ENCODE measurements around the gene BSN.
A peak's percentile ranks its signal among the peaks of the same experiment; 100 is the strongest.
"Not testable (repeated sequence)": the region's sequence is repeated elsewhere in the genome, so short reads cannot be mapped to it uniquely, and the experiment has no call there.

The BSN gene

DNA sequence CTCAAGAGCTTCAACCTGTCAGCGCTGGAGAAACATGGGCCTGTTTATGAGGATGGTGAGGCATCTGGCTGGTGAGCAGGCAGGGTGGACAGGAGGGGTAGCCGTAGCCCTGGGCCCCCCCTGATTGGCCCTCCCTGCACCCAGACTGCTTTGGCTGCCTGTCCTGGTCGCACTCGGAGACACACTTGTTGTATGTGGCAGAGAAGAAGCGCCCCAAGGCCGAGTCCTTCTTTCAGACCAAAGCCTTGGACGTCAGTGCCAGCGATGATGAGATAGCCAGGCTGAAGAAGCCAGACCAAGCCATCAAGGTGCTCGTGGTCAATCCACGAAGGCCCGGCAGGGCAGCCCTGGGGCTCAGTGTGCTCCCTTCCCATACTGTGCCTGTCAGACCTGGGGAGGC lies 121.6 kb downstream of the BSN start:
- no peak for DNase-seq (ENCODE audit: low read depth)

DNA sequence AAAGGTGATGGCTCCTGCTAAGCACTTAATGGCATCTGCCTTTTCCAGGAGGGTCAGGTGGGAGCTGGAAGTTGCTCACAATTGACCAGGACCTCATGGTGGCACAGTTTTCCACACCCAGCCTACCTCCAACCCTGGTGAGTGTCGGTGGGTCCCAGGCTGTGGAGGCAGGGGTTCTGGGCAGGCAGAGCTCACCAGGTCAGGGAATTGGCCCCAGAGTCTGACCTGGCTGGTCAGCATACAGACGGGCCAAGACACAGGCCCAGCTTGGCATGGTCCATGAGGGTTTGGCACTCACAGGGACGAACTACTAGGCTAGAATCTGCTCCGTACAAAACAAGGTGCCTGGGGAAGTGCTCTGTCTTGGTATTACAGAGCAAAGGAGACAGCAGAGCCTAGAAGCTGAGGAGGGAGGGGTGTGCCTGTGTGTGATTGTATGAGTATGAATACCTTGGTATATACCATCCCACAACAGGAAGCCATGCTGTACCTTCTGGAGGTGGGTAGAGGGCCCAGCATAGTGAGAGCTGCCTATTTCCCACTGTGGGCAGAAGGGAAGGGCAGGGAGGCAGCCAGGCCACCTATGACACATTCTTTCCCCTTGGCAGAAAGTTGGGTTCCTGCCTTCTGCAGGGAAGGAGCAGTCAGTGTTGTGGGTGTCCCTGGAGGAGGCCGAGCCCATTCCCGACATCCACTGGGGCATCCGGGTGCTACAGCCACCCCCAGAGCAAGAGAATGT lies 126.4 kb downstream of the BSN start:
- DNase-seq (ENCODE audit: low read depth): no peak

DNA sequence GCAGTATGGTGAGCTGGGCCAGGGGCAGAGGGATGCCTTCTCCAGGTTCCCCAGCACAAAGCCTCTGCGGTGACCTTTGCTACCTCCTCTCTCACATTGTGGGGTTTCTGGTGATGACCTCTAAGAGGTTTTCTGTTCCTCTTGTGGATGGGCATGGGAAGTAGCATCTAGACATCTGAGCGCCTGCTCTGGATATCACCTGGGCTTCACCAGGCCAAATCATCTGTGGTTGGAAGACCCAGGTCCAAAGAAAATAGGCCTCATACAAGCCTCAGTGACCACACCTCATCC lies 126.9 kb downstream of the BSN start:
- DNase-seq (ENCODE audit: low read depth): no peak

DNA sequence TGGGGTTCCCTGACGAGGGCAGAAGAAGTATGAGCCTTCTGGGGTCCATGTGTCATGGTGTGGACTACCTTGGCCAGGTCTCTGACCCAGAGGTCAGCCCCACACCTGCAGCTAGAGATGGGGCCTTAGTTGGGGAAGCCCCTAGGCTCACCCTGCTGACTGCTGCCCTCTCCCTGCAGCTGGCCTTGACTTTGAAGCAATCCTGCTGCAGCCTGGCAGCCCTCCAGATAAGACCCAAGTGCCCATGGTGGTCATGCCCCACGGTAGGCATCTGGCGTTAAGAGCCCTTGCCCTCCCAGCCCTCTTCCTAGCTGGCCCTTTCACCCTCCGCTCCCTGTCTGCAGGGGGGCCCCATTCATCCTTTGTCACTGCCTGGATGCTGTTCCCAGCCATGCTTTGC lies 127.3 kb downstream of the BSN start:
- DNase-seq (ENCODE audit: low read depth): no peak

DNA sequence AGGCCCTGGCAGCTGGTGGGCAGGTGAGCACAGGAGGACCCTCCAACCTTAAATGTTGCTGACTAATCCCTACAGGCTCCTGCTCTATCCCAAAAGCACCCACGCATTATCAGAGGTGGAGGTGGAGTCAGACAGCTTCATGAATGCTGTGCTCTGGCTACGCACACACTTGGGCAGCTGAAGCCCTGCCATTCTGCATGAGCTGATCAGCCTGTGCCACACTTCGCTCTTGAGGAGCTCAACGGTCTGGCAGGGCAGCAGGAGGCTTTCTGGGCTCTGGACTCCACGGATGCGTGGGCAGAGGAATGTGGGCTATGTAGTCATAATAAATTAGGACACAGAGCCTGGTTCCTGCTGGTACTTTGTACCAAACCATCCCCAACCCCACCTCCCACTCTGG lies 128.9 kb downstream of the BSN start:
- no peak for DNase-seq (ENCODE audit: low read depth)

DNA sequence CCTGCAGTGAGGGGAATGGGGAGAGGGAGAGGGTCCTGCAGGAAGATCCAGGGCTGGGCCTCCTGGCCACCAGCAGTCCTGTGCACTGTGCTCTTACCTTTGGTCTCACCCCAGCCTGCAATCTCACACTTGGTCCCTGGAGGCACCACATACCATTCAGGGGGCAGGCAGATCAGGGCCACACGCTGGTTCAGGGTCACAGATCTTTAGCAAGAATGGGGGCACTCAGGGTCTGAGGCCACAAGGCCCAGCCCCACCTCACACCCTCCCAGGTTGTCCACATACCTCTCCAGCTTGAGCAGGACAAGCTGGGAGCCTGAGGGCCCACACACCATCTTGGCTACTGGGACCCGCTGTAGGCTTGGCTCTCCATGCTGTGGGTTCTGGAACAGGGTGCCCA lies 130.2 kb downstream of the BSN start:
- DNase-seq (ENCODE audit: low read depth): not testable (repeated sequence)

DNA sequence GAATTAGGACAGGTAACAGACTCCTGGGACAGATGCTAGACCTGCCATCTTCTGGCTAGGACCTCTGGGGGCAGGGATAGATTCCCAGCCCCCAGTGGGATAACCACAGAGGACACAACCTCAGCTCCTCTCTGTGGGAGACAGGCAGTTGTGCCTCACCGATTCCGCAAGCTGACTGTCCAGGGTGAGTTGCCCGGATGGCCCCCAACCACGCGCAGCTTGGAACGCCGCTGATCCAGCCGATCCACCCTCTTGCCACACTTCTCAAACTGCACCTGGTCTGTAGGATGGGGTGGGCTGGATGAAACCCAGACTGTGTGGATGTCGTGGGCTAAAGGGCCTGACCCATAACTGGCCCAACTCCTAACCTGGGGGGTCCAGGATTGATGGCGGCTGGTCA lies 130.8 kb downstream of the BSN start:
- not testable (repeated sequence) for DNase-seq (ENCODE audit: low read depth)

DNA sequence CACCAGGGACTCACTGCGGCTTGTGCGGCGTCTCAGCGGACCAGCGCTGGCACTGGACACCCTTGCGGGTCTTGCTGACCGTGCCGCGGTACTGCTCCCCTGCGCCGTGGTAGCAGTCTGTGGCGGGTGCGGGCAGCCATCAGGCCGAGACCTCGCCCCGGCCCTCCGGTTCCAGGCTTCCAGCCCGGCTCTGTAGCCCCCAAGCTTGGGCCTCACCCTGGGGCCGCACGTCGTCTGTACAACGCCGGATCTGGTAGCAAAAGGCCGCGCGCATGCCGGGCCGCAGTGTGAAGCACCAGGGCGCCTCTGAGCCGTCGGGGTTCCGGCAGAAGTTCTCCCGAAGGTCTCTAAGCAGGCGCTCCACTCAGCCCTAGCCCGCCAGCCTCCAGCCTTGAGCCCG lies 131.6 kb downstream of the BSN start:
- not testable (repeated sequence) for DNase-seq (ENCODE audit: low read depth)

DNA sequence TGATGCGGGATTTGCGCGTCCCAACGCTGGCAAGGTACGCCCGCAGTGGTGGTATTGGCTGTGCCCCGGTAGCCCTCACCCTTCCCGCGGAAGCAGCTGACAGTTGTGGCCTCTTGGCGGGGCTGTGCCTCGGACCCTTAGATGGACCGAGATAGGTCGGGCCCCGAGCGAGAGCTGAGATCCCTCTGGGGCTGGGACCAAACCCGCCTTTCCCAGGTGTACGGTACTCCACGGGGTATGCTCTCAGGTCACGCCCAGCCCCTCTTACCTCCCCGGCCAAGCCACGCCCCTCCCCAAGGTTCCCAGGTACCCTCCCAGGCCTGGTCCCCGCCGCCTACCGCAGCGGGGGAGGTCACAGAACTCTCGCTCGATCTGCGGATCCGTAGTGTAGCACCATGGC lies 132.1 kb downstream of the BSN start:
- not testable (repeated sequence) for DNase-seq (ENCODE audit: low read depth)

DNA sequence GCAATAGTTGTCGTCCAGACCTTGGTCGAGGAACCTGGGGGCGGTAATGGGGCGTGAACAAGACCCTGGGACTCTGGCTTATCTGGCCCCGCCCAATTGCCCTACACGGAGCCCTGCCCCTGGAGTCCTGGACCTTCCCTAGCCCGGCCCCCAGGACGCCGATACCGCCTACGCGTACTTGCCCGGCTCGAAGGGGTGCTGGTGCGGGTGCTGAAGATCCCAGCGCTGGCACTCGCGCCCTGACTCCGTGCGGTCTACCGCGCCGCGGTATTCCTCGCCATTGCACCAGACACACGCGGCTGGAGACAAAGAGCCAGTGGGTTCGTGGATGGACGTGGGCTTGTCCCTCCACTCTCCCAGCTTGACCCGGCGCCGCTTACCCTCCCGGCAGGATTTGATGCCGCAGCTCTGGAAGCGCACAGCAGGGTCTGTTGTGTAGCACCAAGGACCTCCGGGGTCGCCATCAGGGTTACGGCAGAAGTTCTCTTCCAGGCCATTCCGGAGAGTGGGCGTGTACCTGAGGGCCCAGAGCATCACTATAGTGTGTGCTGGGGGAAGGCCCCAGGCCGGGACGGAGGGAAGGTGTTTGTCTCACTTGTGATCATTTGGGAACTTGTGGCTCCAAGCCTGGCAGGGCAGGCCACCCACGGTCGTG lies 132.6 kb downstream of the BSN start:
- DNase-seq (ENCODE audit: low read depth): peak; percentile 42

DNA sequence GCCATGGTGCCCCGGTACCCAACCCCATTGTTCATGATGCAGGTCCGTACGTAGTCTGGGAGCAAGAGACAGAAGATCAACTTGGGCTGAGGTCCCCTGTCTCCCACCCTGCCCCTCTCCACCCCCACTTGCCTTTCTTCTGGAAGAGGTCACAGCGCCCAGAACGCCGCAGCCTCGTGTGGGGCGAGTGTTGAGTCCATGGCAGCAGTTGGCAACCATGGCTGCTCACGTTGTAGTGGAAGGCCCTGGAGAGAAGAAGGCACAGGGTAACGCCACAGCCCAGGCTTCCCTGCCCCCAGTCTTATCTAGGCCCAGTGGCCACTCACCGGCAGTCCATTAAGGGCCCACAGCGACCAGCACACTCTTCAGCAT lies 133.1 kb downstream of the BSN start:
- not testable (repeated sequence) for DNase-seq (ENCODE audit: low read depth)

DNA sequence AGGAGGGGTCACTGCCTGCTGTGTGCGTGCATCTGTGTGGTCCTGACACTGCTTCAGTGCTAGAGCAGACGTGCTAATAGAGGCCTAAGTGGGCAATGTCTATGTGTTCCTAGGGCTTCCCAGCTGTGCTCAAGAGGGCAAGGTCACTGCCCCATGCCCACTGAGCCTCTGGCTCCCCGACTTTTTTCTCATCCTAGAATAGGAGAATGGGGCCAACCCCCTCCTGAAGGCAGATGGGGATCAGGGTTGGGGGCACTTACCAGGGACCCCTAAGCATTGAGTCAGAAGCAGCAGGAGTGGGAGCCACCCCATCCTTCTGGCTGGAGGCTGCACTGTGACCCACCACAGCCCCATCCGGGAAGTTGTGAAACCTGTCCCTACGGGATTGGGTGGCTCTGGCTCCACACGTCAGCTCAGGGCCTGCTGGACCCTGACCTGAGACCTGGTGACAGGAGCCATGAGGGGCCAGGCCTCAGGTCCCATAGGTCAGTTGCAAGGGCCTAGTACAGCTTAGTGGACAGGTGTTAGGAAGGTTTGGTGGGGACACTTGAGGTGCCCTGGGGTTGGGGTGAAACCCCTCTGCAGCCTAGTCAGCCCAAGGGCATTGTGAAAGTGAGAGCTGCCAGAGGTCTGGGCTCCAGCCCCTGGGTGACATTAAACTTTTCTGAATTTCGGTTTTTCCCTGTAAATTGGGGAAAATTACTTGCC lies 134.2 kb downstream of the BSN start:
- not testable (repeated sequence) for DNase-seq (ENCODE audit: low read depth)

DNA sequence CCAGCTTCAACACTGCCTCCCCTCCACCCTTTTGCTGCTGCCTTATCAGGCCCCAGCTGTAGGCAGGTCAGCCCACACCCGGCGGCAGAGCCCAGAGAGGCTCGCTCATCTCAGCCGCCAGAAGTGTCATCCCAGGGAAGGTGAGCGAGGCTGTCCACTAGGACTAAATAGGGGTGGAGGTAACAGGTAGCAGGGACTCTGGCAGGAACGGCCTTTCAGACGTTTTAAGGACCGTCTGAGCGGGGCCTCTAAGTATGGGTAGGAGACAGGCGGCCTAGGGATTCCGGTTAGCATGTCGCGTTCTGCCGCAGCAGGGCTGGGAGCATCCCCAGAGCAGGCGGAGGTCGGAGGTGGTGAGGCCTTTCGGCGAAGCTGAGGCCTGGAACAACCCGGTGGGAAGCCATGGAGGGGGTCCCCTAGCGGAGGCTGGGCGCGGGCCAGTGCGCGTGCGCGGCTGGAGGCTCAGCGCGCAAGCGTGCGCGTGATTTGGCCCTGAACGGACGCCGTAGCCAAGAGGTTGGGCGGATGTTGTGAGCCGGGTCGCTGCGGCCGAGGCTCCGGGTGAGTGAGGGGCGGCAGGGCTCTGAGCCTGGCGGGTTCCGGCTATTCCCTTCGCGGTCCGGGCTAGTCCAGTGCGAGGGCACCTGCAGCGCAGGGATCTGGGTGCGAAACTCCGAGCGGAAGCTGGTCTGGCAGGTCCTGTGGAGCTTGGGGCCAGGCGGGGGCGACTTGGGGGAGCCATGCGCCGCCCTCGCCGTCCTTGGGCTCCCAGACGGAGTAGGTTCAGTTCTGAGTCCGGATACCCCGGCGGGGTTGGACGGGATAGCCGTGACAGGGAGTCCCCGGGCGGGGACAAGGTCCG lies 135.0 kb downstream of the BSN start, which contains the start of the genes MST1 and RNF123:
Gene MST1, minus strand, starts transcription at position 429 of the 862 bp plus-strand sequence. CDS start 783 bp downstream, outside the sequence.
Gene RNF123, plus strand, starts transcription at position 512 of the 862 bp plus-strand sequence. CDS start 1,609 bp downstream, outside the sequence.
- DNase-seq (ENCODE audit: low read depth): peak; percentile 88

DNA sequence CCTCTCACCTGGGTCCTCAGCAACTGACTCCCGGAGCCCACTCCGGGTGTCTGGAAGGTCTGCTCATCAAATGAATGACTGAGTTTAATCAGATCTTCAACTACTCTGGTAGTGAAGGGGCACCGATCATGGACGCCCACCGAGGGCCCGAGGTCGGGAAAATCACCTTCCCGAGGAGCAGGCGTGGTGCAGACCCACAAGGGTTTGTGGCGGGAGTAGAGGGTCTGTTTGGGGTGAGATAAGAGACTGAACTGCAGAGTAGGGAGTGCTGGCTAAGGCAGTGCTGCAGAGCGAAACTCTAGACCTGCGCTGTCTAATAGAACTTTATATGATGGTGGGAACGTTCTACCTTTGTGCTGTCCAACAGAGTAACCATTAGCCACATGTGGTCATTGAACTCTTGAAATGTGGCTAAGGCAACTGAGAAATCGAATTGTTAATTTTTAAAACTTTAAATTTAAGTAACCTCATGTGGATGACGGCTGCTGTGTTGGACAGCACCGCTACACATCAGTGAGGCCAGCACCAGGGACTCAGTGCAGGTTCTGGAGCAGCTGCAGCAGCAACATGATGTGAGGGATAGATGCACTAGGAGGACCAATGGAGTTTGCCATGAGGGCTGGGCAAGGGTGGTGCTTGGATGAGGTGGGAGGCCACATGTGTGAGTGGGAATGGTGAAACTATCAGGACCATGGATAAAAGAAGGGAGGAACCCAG lies 135.8 kb downstream of the BSN start:
- not testable (repeated sequence) for DNase-seq (ENCODE audit: low read depth)

DNA sequence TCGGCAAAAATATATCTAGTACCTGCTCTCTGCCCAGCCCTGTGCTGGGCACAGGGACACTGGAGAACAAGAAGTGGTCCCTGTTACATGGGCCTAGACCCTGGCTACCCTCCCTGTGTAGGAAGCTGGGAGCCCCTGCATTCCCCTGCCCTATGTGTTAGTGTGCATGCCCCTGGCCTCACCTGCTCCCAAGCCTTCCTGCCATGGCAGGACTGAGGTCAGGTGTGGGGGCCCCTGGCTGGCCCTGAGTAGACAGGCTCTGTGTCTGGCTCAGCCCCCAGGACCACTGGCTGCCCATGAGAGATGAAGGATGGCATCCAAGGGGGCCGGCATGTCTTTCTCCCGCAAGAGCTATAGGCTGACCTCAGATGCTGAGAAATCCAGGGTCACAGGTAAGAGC lies 136.6 kb downstream of the BSN start:
- not testable (repeated sequence) for DNase-seq (ENCODE audit: low read depth)

DNA sequence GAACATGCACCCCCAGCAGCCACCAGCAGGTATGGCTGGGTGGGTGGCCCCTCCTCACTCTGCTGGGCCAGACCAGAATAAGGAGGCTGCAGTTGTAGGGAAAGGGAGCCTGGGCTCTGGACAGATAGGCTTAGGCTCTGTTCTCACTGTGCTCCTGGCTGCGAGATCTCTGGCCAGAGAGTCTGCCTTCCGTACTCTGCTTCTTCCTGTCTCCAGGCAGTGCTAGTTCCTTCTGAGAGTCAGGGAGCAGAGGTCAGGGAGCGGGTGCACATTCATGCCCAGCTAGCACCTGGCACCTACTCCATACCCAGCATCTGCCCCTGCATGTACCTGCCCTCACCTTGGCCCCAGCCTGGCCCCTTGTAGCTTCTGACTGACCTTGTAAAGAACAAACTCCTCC lies 137.2 kb downstream of the BSN start:
- not testable (repeated sequence) for DNase-seq (ENCODE audit: low read depth)

DNA sequence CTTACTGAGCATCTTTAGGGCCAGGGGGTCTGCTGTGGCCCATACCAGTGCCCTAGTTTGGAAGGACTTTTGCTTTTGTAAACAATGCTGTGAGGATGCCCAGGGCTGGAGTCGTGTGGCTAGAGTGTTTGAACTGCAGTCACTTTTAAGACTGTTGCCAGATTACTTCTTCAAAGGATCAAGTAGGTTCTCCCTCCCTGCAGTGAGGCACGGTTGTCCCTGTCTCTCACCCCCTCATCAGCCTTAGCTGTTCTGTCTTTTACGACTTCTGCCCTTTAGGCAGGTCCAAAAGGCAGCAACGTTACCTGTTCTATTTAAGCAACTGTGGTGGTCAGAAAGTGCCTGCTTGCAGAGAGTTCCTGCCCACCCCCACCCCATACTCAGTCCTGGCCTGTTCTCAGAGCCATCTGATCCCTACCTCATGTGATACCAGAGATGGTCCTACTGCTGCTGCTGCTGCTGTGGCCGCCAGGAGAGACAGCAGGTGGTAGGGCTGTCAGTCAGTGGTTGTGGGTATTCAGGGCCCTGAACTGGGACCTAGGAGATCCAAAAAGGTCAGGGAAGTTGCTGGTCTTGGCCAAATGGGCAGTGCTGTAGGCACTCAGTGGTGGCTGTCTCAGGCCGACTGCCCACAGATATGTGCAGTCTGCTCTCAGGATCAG lies 140.3 kb downstream of the BSN start:
- not testable (repeated sequence) for DNase-seq (ENCODE audit: low read depth)

DNA sequence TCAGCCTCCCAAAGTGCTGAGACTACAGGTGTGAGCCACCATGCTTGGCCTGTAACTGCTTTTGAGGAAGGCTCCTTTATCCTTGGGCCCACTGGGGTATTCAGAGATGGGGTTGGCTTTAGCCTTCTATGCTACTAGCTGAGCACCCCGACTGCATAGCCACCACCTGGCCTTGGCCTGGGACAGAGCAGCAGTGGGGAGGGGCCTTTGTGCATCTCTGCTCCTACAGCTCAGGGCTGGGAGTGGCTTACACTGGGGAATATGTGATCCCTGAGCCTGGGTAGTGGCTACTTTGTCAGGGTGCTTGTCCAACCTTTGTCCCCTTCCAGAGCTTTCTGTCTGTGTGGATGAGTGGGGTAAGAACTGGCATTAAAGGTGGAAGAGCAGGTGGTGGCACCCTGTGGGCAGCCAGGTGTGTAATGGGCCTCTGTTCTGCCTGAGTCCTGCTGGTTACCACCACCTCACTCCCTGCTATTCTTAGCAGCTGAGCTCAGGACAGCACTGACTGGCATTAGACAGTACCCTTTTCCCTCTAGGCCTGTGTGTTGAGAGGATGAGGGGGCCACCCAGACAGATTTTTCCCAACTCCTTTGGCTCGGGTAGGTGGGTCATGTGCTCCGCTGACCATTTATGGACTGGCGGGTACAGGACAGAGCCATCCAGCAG lies 141.2 kb downstream of the BSN start:
- not testable (repeated sequence) for DNase-seq (ENCODE audit: low read depth)

DNA sequence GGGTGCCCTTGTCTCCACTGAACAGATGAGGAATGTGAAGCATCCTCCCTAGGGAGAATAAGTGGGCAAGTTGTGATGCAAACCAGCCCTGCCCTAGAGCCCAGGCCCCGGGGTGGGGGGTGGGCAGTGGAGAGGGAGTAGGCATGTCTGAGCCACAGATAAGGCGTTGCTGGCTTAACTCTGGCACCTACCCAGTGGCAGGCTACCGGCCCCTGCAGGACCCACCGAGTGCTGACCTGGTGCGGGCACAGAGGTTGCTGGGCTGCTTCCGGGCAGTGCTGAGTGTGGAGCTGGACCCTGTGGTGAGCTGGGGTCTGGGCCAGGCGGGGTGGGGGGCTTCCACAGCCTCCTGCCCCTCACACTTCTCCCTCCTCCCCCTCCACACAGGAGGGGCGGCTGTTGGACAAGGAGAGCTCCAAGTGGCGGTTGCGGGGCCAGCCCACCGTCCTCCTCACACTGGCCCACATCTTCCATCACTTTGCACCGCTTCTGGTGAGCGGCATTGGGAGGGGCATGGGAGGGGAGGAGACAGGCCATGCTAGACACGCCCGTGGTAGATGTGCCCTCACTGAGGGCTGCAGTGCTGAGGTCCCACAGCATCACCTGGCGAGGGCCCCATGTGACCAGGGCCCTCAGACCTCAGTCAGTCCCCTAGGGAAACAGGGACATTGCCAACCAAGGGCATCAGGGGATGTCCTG lies 145.2 kb downstream of the BSN start:
- no peak for DNase-seq (ENCODE audit: low read depth)

DNA sequence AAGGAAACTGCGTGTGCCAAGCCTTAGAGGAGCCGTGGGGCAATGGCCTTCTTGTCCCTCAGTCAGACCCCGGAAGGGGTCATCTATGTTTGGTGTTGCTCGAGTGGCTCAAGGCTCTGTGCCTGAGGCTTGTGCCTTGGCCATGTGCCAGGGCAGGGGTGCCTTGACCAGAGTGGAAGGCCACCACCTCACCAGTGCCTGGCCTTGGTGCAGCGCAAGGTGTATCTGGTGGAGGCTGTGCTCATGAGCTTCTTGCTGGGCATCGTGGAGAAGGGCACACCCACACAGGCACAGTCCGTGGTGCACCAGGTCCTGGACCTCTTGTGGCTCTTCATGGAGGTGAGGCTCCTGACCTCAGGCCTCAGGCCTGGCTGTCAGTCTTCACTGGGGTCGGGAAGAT lies 145.7 kb downstream of the BSN start:
- no peak for DNase-seq (ENCODE audit: low read depth)

All from iris pigment epithelial cell (primary cell).